ENCODE measurements around the gene IQCN. TPM values are rescaled to one million over a fixed set of nuclear protein-coding genes. Genes with fewer than 3 reads are reported as not detected.

The IQCN gene
- total RNA-seq, 4 donors from 2014 or later: 4.8 to 49.7 (median 17.5) TPM

- H3K36me3 ChIP-seq: no peaks in the 10 kb centered on the region
- in situ Hi-C loops (cut with MboI; ENCODE audit: low pct_ligation_motif_present in 1 of 4, low pct_unique_long_range_greater_than_20kb in 1 of 4, low sequenced_read_pairs in 3 of 4) (no loop called here), intact Hi-C loops (cut with DNase I; ENCODE audit: low total_unique reads) (no loop called here)
- H3K4me3 ChIP-seq: no peak overlapping the region
- 61% methylated on average over 8 to 12 of the region's 12 CpGs for WGBS, 2 donors (ENCODE audit: low coverage in 1 of 2)
- no peak for DNase-seq
- no peaks in the 10 kb centered on the region for H3K27me3 ChIP-seq
- H3K4me1 ChIP-seq: peaks cover 14 to 21% (median 16%) of the 10 kb centered on the region in 4 donors
- H3K27ac ChIP-seq: peak overlapping the region in 3 of 4 donors; percentile 46 to 62 (median 50)
- no peaks in the 10 kb centered on the region for H3K9me3 ChIP-seq
- TF ChIP-seq POLR2A (IDR thresholded peaks at IDR 0.05): no peak
- TF ChIP-seq CTCF (IDR thresholded peaks at IDR 0.05): no peak
- no peak for TF ChIP-seq EP300 (IDR thresholded peaks at IDR 0.05; ENCODE audit: low read depth)
Observed at GRCh38 chr19:18284712-18285360, 10.6 kb upstream of the IQCN start.

GRCh38 chr19:18283338-18283737, 9.1 kb upstream of the IQCN start:
- Histone ChIP-seq H3K4me1 (peaks cover 21 to 29% (median 26%) of the 10 kb centered on the region in 4 donors), H3K9me3 (no peaks in the 10 kb centered on the region), H3K27me3 (no peaks in the 10 kb centered on the region), H3K4me3 (no peak overlapping the region), H3K27ac (peak overlapping the region; percentile 96 to 100 (median 98)), H3K36me3 (peaks cover 0 to 7% (median 3%) of the 10 kb centered on the region in 4 donors)
- DNase-seq: no peak
- intact Hi-C loops (cut with DNase I; ENCODE audit: low total_unique reads): no loop called here
- 80 to 92% methylated on average over 1 to 5 of the region's 5 CpGs for WGBS, 2 donors (ENCODE audit: low coverage in 1 of 2)
- in situ Hi-C loops (cut with MboI; ENCODE audit: low pct_ligation_motif_present in 1 of 4, low pct_unique_long_range_greater_than_20kb in 1 of 4, low sequenced_read_pairs in 3 of 4): no loop called here
- TF ChIP-seq EP300 (IDR thresholded peaks at IDR 0.05; ENCODE audit: low read depth): no peak
- TF ChIP-seq POLR2A (IDR thresholded peaks at IDR 0.05): no peak
- no peak for TF ChIP-seq POLR2AphosphoS5 (IDR thresholded peaks at IDR 0.05)
- no peak for TF ChIP-seq CTCF (IDR thresholded peaks at IDR 0.05)

- Histone ChIP-seq H3K9me3 (no peaks in the 10 kb centered on the region), H3K27me3 (no peaks in the 10 kb centered on the region), H3K27ac (peak overlapping the region; percentile 96 to 100 (median 98)), H3K4me3 (peak overlapping the region in 1 of 4 donors; percentile 48), H3K36me3 (peaks cover 0 to 7% (median 3%) of the 10 kb centered on the region in 4 donors), H3K4me1 (peaks cover 25 to 35% (median 32%) of the 10 kb centered on the region in 4 donors)
- 7 to 32% methylated on average over 2 to 4 of the region's 4 CpGs for WGBS, 2 donors (ENCODE audit: low coverage in 1 of 2)
- peak; percentile 85 for TF ChIP-seq EP300 (IDR thresholded peaks at IDR 0.05; ENCODE audit: low read depth)
- peak; percentile 6 to 78 (median 48) for TF ChIP-seq POLR2AphosphoS5 (IDR thresholded peaks at IDR 0.05)
- TF ChIP-seq CTCF (IDR thresholded peaks at IDR 0.05): no peak
- TF ChIP-seq POLR2A (IDR thresholded peaks at IDR 0.05): no peak
- intact Hi-C loops (cut with DNase I; ENCODE audit: low total_unique reads): no loop called here
- DNase-seq: peak; percentile 77
- in situ Hi-C loops (cut with MboI; ENCODE audit: low pct_ligation_motif_present in 1 of 4, low pct_unique_long_range_greater_than_20kb in 1 of 4, low sequenced_read_pairs in 3 of 4): no loop called here
Observed at GRCh38 chr19:18282788-18283141, 8.5 kb upstream of the IQCN start.

- Histone ChIP-seq H3K27me3 (no peaks in the 10 kb centered on the region), H3K36me3 (peaks cover 0 to 7% (median 3%) of the 10 kb centered on the region in 4 donors), H3K9me3 (no peaks in the 10 kb centered on the region), H3K27ac (peak overlapping the region; percentile 96 to 100 (median 98)), H3K4me3 (peak overlapping the region; percentile 38 to 48 (median 39)), H3K4me1 (peaks cover 28 to 39% (median 36%) of the 10 kb centered on the region in 4 donors)
- peak; percentile 37 to 97 (median 49) for TF ChIP-seq POLR2AphosphoS5 (IDR thresholded peaks at IDR 0.05)
- peak in 4 of 5 experiments; percentile 19 to 55 (median 30) for TF ChIP-seq CTCF (IDR thresholded peaks at IDR 0.05)
- TF ChIP-seq POLR2A (IDR thresholded peaks at IDR 0.05): peak; percentile 91
- TF ChIP-seq EP300 (IDR thresholded peaks at IDR 0.05; ENCODE audit: low read depth): no peak
- WGBS, 2 donors (ENCODE audit: low coverage in 1 of 2): 0 to 2% methylated on average over 5 to 22 of the region's 27 CpGs
- DNase-seq: no peak
- in situ Hi-C loops (cut with MboI; ENCODE audit: low pct_ligation_motif_present in 1 of 4, low pct_unique_long_range_greater_than_20kb in 1 of 4, low sequenced_read_pairs in 3 of 4): no loop called here
- intact Hi-C loops (cut with DNase I; ENCODE audit: low total_unique reads): no loop called here
Observed at GRCh38 chr19:18282021-18282787, 8.0 kb upstream of the IQCN start.

Measured in transverse colon (tissue), 4 donors.